Cerebellar nuclear complex (tissue), 1 donor: Measurements from ENCODE around the gene SUV39H1.
"Not testable (repeated sequence)": the region's sequence is repeated elsewhere in the genome, so short reads cannot be mapped to it uniquely, and the experiment has no call there.

Experiments used
- DNase-seq, 2 experiments: peaks; one replicate each; lab custom pipeline; 2025; lab: John Stamatoyannopoulos, UW

Gene SUV39H1

DNA sequence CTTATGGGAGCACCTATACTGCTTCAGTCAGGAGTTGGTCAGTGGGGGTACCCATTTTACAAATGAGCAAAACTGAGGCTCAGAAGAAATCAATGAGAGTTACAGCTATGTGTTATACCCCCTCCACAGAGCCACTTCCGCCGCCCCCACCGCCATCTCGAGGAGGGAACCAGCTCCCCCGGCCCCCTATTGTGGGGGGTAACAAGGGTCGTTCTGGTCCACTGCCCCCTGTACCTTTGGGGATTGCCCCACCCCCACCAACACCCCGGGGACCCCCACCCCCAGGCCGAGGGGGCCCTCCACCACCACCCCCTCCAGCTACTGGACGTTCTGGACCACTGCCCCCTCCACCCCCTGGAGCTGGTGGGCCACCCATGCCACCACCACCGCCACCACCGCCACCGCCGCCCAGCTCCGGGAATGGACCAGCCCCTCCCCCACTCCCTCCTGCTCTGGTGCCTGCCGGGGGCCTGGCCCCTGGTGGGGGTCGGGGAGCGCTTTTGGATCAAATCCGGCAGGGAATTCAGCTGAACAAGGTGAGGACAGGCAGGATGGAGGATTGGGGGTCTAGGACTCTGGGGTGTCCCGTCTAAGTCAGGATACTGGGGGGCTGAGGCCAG, 7.9 kb upstream of the SUV39H1 start:
- DNase-seq, result no peak

DNA sequence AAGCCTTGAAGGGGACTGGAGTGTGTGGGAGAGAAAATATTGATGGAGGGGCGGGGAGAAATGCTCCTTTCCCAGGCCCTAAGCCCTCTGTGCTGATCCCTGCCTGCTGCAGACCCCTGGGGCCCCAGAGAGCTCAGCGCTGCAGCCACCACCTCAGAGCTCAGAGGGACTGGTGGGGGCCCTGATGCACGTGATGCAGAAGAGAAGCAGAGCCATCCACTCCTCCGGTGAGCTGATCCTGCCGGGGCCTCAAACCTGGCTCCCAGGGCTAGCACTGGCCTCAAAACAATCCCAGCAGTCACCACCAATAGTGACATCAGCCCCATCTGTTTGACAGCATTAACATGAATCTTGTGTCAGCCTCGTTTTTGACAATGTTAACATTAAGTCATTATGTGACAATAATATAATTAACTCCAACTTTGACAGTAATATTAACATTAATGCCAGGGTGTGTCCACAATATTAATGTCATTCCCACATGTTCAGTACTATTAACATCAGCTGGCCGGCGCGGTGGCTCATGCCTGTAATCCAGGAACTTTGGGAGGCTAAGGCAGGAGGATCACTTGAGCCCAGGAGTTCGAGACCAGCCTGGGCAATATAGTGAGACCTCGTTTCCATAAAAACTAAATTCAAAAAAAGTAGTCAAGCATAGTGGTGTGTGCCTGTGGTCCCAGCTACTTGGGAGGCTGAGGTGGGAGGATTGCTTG, 7.2 kb upstream of the SUV39H1 start:
- no peak for DNase-seq

DNA sequence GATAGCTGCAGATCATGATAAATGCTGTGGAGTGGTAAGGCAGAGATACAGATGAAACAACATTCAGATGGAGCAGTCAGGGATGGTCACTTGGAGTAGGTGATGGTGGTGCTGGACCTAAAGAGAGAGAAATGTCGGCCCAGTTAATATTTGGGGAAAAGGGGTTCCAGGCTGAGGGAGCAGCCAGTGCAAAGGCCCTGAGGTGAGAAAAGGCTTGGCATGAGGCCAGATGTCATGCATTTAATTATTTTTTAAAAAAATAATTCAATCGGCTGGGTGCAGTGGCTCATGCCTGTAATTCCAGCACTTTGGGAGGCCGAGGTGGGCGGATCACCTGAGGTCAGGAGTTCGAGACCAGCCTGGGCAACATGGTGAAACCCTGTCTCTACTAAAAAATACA, 4.8 kb upstream of the SUV39H1 start:
- not testable (repeated sequence) for DNase-seq

DNA sequence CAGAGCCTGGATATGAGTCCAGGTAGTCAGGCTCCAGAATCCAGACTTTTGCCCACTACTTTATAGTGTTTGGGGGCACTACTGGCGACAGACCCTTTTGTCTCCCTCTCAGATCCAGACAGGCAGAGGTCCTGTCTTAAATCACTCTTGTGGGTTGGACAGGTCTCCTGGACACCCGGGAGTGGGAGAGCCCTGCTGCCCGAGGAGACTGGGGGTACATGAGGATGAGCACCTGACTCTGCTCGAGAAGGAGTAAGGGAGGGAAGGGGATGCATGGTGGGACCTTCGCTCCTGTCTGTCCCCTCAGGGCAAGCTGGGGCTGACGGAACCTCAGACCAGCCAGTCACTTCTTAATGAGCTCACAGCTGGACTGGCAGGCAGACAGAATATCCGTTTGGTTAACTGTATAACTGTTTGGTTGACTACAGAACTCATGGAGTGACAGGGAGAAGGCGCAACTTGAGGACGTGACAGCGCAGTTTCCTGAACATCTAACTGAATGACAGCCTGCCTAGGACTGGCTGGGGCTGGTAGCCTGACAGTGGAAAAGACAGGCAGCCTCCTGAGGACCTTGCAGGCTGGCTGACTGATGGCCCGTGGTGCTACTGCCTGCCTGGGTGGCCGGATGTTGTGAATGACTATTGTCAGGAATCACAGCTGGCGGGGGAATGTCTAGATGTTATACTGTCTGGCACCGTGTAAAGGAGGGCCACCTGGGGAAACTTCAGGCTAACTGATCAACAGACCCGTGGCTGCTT, 1.6 kb upstream of the SUV39H1 start:
- DNase-seq, result no peak

DNA sequence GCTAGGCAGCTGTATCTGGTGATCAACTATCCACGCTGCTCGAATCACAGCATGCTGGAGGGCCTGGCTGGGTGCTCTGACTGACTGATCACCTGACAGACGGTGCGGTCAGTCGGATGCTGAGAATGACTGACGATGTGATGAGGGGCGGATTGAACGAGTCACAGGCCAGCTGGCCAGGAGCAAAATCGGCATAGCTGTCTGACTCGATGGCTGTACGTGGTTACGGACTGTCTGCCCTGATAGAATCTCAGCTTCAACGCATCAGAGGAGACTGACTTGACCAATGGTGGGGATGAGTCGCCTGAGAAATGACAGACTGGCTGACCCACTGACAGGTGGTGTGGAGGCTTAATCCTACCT, 1.0 kb upstream of the SUV39H1 start:
- DNase-seq, result no peak

DNA sequence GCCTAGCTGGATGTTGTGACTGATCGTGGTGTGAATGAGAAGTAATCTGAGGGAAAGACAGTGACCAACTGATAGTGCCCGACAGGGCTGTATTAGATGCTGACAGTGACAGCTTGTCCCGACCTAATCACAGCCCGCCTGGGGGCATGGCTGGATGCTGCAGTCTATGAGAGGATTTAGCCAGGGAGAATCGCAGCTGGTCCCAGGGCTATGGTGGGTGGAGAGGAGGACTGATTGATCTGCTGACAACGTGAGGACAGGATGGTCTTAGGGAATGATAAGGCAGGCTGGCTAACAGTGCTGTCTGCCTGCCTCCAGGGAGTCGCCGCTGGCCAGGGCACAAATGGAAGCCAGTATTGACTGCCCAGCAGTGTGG, 621 bp upstream of the SUV39H1 start:
- DNase-seq, result no peak

DNA sequence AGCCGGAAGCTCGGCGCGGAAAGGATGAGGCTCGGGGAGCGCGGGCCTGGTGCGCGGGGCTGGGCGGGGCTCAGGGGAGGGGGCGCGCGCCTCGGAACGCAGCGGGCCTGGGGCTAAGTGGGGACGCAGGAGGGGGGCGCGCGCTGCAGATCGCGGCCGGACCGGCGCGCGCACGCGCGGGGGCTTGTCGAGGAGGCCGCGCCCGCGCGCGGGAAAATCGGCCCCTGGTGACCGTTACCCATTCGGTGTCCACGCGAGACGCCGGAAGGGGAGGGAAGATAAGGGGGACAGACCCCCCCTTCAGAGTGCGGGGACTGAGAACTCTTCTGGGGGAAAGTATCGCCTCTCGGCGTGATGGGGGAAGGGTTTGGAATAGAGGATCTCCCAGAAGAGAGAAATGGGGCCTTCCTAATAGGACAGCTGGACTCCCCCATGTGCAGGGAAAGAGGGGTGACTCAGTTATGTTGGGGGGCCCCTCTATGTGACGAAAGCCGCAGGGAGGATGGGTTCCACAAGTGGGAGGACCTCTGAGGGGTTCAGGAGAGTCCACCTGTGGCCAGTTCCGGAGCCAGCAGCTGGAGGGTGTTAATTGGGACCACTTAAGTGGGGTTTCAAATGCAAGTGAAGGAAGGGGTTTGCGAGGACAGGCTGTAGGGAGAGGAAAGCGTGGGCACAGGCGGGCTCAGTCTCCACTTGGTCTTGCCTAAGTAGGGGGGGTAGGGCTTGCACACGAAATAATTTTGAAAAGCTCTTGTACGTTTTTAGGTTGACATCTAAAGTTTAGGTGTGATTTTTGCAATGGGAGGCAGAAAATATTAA, 584 bp downstream of the SUV39H1 start:
- DNase-seq, result no peak

DNA sequence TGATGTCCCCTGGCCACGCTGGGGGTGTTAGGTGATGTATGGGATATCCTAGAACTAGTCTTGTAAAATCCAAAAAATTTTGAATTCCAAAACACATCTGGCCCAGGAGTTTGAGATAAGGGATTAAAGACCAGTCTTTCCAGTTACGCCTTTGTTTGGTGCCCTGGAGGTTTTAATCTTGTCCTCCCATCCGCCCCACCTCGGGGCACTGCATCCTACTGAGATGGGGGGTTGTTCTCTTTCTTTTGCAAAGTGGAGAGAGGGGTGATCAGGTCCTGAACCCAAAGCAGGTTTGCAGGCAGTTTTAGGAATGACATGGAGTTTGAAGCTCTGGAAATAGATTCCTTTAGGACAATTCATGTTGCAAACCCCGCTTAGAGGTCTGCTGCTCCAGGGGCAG, 1.8 kb downstream of the SUV39H1 start:
- no peak for DNase-seq

DNA sequence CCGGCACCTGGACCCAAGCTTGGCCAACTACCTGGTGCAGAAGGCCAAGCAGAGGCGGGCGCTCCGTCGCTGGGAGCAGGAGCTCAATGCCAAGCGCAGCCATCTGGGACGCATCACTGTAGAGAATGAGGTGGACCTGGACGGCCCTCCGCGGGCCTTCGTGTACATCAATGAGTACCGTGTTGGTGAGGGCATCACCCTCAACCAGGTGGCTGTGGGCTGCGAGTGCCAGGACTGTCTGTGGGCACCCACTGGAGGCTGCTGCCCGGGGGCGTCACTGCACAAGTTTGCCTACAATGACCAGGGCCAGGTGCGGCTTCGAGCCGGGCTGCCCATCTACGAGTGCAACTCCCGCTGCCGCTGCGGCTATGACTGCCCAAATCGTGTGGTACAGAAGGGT, 3.7 kb downstream of the SUV39H1 start:
- no peak for DNase-seq

DNA sequence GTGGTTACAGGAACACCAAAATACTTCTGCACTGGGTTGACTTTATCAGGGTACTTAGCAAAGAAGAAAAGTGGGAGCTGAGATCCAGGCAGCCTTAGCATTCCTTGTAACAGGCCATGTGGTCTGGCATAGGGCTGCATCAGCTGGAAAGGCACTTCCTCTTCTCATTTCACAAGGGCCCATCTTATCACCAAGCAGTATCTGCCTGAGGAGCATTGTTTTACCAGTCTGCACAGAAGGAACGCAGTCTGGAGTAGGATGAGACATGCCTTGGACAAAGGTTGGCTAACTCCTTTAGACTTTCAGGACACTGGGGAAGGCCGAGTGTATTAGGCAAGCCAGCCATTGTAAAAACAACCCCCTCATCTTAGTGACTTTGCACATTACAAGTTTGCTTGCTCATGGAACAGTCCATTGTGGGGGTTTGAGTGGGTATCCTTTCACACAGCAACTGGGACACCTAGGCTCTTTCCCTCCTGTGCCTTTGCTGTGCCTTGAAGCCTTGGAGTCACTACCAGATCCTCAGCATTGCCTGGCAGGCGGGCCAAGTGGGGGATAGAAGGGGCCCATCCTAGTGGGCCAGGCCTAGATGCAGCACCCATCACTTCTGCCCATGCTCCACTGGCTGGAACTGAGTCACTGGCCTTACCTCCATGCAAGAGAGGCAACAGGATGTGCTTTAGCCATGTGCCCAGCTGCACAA, 4.6 kb downstream of the SUV39H1 start:
- no peak for DNase-seq

DNA sequence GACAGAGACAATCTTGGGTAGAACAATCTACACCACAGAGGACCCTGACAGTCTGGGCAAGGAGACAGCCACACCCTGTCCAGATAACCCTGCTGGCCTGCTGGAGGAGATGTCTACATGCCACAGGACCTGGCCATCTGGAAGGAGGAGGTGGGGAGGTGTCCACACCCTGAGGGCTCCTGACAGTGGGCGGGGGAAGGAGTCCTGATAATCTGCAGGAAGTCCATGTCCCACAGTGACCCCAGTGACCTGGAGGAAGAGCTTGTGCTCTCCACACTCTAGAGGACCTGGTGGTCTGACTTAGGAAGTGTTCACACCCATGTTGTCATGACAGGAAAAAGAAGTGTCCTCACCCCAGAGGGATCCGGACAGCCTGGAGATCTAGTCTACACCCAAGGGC, 5.5 kb downstream of the SUV39H1 start:
- no peak for DNase-seq

DNA sequence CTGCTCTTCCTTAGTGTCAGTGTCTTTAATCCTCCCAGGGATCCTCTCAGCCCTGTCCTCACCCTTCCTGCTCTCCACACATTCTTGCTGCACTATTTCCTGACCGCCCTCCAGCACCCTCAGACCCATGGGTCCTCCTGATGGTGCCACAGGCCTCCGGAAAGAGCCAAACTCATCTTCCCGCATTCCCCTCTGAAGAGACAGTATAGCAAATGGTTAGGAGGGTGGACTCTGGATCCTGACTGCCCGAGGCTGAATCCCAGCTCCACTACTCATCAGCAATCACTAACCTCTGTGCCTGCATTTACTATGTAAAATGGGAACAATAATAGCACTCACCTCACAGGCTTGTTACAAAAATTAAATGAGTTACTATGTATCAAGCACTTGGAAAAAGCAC, 6.2 kb downstream of the SUV39H1 start:
- no peak for DNase-seq

DNA sequence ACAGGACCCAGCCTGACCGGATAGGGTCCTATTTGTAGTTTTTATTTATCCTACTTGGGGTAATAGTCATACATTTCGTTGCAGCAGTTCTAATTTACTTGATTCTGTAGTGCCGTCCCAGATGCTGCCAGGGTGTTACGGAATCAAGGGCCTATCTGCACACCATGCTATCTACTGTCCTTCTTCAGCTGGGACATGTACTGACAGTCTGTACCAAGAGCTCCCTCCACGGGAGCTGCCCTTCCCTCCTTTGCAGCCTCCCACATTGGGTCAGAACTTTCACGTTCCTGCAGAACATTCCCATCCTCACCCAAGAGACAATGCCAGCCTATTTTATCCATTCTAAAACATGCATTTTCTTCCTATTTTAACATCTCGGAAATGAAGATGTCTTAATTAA, 6.7 kb downstream of the SUV39H1 start:
- DNase-seq, result no peak

DNA sequence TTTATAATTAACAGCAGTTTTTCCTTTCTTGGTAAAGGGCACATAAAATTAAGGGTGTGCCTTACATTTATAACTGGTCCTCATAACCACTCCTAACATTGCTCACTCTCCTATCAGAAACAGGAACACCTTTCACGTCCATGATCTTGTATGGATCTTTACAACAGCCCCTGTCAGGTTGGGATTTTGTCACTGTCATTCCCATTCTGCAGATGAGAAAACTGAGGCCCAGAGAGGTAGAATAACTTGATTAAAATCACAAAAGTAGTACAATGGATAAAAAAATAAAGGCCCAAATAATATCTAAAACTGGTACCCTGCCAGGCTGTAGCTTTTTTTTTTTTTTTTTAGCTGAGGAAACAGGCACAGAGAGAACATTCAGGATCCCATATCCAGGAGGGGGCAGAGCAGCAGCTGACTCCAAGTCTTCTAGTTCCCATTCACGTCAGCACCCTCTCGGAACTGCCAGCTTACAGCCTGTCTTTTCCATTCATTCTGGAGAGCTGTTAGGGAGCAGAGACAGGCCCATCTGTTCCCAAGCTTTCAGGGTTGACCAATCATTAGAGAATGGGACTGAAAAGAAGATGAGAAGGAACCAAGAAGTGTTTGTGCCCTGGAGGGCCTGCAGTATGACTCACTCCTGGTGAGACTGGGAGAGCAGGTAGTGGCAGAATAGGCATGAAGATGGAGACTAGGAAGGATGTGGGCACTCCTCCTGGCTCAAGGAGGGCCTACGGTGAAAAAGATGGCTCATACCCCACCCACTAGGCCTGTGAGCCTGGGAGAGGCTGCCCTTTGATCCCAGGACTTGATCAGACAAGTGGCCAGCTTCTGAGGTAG, 7.3 kb downstream of the SUV39H1 start:
- no peak for DNase-seq

DNA sequence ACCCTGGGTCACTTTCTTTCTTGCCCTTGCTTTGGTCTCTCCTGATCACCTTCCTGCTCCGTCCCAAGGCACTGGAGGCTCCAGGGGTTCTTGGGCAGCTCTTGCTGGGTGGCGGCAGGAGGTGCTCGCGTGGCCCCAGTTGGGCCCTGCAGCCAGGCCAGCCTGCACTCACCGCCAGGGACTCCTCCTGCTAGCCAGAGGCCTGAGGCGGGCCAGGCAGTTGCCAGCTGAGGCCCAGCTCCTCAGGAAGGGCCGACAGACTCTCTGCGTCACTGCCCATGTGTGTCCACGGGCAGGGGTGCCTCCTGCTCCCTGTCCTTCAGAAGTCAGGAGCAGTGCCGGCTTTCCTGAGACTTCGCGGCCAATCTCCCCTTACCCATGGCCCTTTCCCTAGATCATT, 9.3 kb downstream of the SUV39H1 start:
- DNase-seq, result no peak

DNA sequence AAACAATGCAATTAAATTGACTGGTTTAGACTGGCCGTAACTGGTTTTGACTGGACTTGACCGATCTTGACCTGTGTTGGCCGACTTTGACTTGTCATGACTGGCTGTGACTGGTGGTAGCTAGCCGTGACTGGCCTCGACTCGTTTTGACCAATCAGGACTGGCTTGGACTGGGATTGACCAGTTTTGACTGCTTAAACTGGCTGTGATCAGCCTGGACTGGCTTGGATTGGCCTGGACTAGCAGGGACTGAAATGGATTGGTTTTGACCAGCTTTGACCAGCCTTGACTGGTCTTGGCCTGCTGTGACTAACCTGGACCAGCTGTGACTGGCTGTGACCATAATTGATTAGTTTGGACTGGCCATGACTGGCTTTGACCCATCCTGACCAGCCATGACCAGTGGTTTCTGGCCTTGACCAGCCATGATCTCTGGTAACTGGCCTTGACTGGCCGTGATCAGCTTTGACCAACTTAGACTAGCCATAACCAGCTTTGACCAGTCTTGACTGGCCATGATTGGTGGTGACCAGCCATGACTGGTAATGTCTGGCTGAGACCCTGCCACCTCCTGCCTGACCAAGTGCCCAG, 13.1 kb downstream of the SUV39H1 start:
- DNase-seq, result no peak

DNA sequence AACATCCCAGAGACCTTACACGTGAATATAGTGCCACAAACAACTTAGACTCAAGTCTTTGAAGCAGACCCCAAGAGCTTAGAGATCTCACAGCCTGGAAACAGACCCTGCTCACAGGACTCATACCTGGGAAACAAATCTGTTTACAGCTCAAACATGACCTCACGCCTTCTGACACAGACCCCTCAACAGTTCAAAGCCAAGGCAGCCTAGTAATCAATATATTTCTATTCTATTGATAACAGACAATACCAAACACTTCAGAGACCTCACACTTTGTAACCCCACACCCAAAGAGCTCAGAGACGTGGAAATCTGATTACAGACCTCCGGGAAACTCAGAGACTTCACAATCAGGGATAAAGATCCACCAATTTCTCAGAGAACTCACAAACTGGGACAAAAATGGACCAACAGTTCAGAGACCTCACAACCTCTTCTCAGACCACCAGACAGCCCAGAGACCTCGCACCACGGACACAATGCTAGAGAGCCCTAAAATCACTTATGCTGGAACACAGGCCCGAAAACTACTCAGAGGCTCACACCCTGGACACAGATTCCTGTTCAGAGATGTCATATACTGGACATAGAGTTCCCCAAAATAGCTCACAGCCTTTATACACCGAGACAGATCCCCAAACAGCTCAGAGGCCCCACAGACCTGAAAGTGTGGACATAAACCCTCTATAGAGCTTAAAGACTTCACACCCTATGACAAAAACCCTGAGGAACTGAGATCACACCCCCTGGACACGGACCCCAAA, 14.8 kb downstream of the SUV39H1 start:
- no peak for DNase-seq

DNA sequence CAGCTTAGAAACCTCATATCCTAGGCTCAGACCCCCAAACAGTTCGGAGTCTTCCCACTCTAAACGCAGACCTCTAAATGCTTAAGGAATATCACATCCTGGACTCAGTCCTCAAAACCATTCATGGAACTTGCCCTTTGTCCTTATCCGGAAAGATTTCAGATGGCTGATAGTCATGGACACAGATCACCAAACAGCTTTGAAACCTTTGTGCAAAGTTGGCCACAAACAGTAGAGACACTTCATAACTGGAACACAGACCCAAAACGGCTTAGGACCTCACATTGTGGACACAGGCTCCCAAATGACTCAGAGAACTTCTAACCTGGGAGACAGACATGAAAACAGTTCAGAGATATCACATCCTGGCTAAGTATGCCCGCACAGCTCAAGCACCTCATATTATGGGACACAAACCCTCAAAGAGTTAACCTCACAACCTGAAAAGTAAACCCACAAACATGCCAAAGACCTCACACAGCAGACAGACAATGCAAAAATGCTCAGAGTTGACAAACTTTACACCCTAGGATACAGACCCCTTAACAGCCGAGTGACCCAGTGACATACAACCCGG, 15.5 kb downstream of the SUV39H1 start:
- DNase-seq, result no peak

DNA sequence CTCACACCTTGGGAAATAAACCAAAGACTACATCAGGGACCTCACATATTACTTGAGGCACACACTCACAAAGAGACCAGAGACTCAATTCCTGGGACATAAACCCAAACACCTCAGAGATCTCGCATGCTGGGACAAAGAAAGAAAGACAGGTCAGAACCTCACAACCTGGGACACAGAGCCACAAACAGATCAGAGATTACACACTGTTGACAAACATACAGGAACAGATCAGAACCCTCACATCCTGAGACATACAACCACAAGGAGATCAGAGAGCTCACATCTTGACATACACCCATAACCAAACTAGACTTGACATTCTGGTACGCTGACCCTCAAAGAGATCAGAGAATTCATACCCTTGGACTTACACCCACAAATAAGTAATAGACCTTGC, 17.3 kb downstream of the SUV39H1 start:
- no peak for DNase-seq

DNA sequence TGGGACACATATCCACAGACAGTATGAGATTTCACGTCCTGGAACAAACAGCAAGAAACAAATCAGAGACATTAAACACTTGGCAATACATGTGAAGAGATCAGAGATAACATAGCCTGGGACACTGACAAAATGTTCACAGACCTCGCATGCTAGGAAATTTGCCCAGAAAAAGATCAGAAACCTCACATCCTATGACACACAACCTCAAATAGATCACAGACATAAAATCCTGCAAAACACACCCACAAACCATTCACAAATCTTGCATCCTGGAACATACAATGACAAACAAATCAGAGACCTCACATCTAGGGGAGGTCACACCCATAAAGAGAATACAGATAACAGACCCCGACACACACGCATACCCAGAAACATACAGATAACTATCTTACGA, 18.0 kb downstream of the SUV39H1 start:
- DNase-seq, result no peak
